Liver (tissue), 9 donors: ENCODE measurements around the gene CLIP1. TPM values are rescaled to one million over a fixed set of nuclear protein-coding genes. Genes with fewer than 3 reads are reported as not detected.

Experiments used
- DNase-seq: peaks from one replicate; pipeline ENCODE4 v3.0.0-alpha.2; 2017; ENCODE audit warnings: low spot score
- H3K27ac ChIP-seq, 2 donors: one replicate each; pipeline ENCODE4 v1.7.0; 2013; ENCODE audit warnings: inconsistent platforms in 2 of 2, low read length in 2 of 2, control low read depth in 1 of 2, low read depth in 1 of 2, mild to moderate bottlenecking in 1 of 2
- H3K27me3 ChIP-seq, 4 donors: one replicate each; pipeline versions ENCODE4 v1.6.1 to v1.7.0; 2013; ENCODE audit warnings: low read length in 3 of 4, inconsistent platforms in 1 of 4, mild to moderate bottlenecking in 1 of 4, moderate library complexity in 1 of 4; ENCODE audit not compliant: control insufficient read depth in 4 of 4, insufficient read depth in 4 of 4
- H3K36me3 ChIP-seq, 4 donors: one replicate each; pipeline versions ENCODE4 v1.6.1 to v1.7.0; 2013; ENCODE audit warnings: low read length in 3 of 4, mild to moderate bottlenecking in 3 of 4, low read depth in 1 of 4, moderate library complexity in 1 of 4; ENCODE audit not compliant: control insufficient read depth in 4 of 4, insufficient read depth in 3 of 4
- H3K4me1 ChIP-seq, 4 donors: one replicate each; pipeline versions ENCODE4 v1.6.1 to v1.7.0; 2013; ENCODE audit warnings: low read length in 3 of 4, mild to moderate bottlenecking in 3 of 4, moderate library complexity in 1 of 4; ENCODE audit not compliant: control insufficient read depth in 4 of 4, insufficient read depth in 4 of 4
- H3K4me3 ChIP-seq, 3 donors: one replicate each; pipeline versions ENCODE4 v1.6.1 to v1.7.0; 2013; ENCODE audit warnings: low read length in 3 of 3, control low read depth in 1 of 3, low read depth in 1 of 3, mild to moderate bottlenecking in 1 of 3
- H3K9ac ChIP-seq, 2 donors: one replicate each; pipeline ENCODE4 v1.7.0; 2013; ENCODE audit warnings: low read length in 2 of 2, mild to moderate bottlenecking in 2 of 2, moderate library complexity in 2 of 2, control low read depth in 1 of 2, low read depth in 1 of 2
- H3K9me3 ChIP-seq, 4 donors: one replicate each; pipeline versions ENCODE4 v1.6.1 to v1.7.0; 2013; ENCODE audit warnings: low read length in 3 of 4; ENCODE audit not compliant: control insufficient read depth in 4 of 4
- EGR1 ChIP-seq, 2 donors: IDR thresholded peaks; 2 replicates each; pipeline ENCODE4 v1.6.1; 2016 to 2018; ENCODE audit warnings: antibody characterized with exemption in 2 of 2, low read depth in 2 of 2
- FOXA1 ChIP-seq: IDR thresholded peaks from 2 replicates; pipeline ENCODE4 v1.6.1; 2016; ENCODE audit warnings: antibody characterized with exemption
- FOXA2 ChIP-seq: IDR thresholded peaks from 2 replicates; pipeline ENCODE4 v1.6.1; 2016; ENCODE audit warnings: antibody characterized with exemption
- GABPA ChIP-seq, 2 donors: IDR thresholded peaks in 1 of 2; conservative IDR thresholded peaks in 1 of 2; 2 replicates each; pipeline ENCODE4 v1.6.1; 2016; ENCODE audit warnings: antibody characterized with exemption in 2 of 2, mild to moderate bottlenecking in 1 of 2, moderate library complexity in 1 of 2
- HNF4A ChIP-seq, 2 donors: conservative IDR thresholded peaks; 2 replicates each; pipeline ENCODE4 v1.6.1; 2016; ENCODE audit warnings: antibody characterized with exemption in 2 of 2, mild to moderate bottlenecking in 2 of 2
- HNF4G ChIP-seq: IDR thresholded peaks from 2 replicates; pipeline ENCODE4 v1.6.1; 2016; ENCODE audit warnings: antibody characterized with exemption
- JUND ChIP-seq, 2 donors: IDR thresholded peaks; 2 replicates each; pipeline ENCODE4 v1.6.1; 2016; ENCODE audit warnings: antibody characterized with exemption in 2 of 2
- NR2F2 ChIP-seq: IDR thresholded peaks from 2 replicates; pipeline ENCODE4 v1.6.1; 2016; ENCODE audit warnings: antibody characterized with exemption
- RAD21 ChIP-seq, 2 donors: IDR thresholded peaks; 2 replicates each; pipeline ENCODE4 v1.6.1; 2016; ENCODE audit warnings: antibody characterized with exemption in 2 of 2, mild to moderate bottlenecking in 2 of 2
- RXRA ChIP-seq, 2 donors: IDR thresholded peaks; 2 replicates each; pipeline ENCODE4 v1.6.1; 2017 to 2018; ENCODE audit warnings: antibody characterized with exemption in 2 of 2, mild to moderate bottlenecking in 1 of 2
- SP1 ChIP-seq: IDR thresholded peaks from 2 replicates; pipeline ENCODE4 v1.6.1; 2018; ENCODE audit warnings: antibody characterized with exemption, mild to moderate bottlenecking
- TAF1 ChIP-seq: conservative IDR thresholded peaks from 2 replicates; pipeline ENCODE4 v1.6.1; 2016; ENCODE audit warnings: antibody characterized with exemption, mild to moderate bottlenecking
- YY1 ChIP-seq: IDR thresholded peaks from 2 replicates; pipeline ENCODE4 v1.6.1; 2016; ENCODE audit warnings: antibody characterized with exemption, mild to moderate bottlenecking
- WGBS: extraction: QIAGEN DNeasy Blood & Tissue Kit; methylation state at CpG from one replicate; pipeline ENCODE4 v1.1.7; 2013; 5-methylcytosine and 5-hydroxymethylcytosine counted together
- polyA plus RNA-seq, 2 donors: library from polyadenylated mRNA; stranded (reverse) in 1 of 2; unstranded in 1 of 2; fragments of 200-250 nt in 1 of 2; fragments of >200 nt in 1 of 2; fragmentation: Nextera tagmentation in 1 of 2; extraction: Ambion mirVana in 1 of 2; gene quantifications; one replicate each; pipeline versions ENCODE4 v1.2.1 to v1.2.3, GENCODE V29; 2013 to 2015
- total RNA-seq, 2 donors: library from RNA; depleted of rRNA; stranded (reverse); fragments of >200 nt; gene quantifications; one replicate each; pipeline ENCODE4 v1.2.3, GENCODE V29; 2014
- TF ChIP-seq, protein P1 (sequence below): IDR thresholded peaks from 2 replicates; pipeline ENCODE4 v1.6.1; 2016; ENCODE audit warnings: antibody characterized with exemption, mild to moderate bottlenecking
- TF ChIP-seq, protein P2 (sequence below): fragments of 150-350 bp; IDR thresholded peaks from 2 replicates; pipeline ENCODE4 v1.5.1; 2017; ENCODE audit warnings: improper control_type of control experiment, low read depth, low read length; ENCODE audit not compliant: missing input control
- TF ChIP-seq, protein P3 (sequence below): IDR thresholded peaks from 2 replicates; pipeline ENCODE4 v1.6.1; 2016; ENCODE audit warnings: antibody characterized with exemption
- TF ChIP-seq, protein P4 (sequence below): IDR thresholded peaks from 2 replicates; pipeline ENCODE4 v1.6.1; 2016; ENCODE audit warnings: antibody characterized with exemption
- TF ChIP-seq, protein P5 (sequence below): IDR thresholded peaks from 2 replicates; pipeline ENCODE4 v1.6.1; 2016; ENCODE audit warnings: antibody characterized with exemption
- donor health status: healthy.
- donor health status: healthy.
- donor health status: healthy.
- donor health status: healthy.
- donor health status: healthy.

CLIP1 gene
- total and polyA plus RNA-seq, 4 donors = 13.0 to 41.9 (median 26.0) TPM

DNA sequence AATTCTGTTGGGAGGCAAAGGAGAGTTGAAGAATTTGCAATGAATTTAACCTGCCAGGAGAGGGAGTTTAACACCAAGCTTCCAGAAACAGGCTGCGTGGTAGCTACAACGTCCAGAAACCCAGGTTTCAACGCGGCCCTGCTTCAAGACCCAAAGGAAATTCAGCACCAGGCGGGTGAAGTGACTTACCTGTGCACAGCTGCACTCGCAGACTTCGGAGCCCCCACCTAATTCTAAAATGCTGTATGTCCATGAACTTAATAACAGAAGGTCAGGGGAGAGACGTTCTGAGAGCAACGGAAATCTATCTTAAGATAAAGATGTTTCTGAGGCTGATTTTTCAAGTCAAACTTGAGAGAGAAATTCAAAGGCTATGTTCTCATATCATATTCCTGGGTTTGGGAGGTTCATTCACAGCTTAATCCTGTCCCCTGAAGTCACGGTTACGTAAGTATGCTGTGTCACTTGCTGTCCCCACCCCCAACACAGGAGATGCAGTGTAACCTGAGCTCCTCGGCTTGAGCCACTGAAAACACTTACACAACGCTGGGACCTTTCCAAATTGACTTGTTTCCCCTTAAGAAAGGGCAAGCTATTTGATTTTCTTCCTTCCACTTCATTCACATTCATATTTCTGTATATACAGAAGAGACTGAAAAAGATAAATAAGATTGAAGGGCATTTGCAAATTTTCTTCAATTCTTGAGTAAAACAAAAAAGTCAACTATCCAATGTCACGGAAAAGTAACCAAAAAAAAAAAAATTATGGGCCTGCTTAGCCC, 22.7 kb downstream of the CLIP1 start:
- H3K4me3 ChIP-seq = peak overlapping the region in 2 of 3 donors; percentile 23 to 35
- peak overlapping the region; percentile 63 to 70 for H3K9ac ChIP-seq
- peaks cover 9 to 37% (median 16%) of the 10 kb centered on the region in 4 donors for H3K4me1 ChIP-seq
- no peaks in the 10 kb centered on the region for H3K9me3 ChIP-seq
- TF ChIP-seq, protein P1, sequence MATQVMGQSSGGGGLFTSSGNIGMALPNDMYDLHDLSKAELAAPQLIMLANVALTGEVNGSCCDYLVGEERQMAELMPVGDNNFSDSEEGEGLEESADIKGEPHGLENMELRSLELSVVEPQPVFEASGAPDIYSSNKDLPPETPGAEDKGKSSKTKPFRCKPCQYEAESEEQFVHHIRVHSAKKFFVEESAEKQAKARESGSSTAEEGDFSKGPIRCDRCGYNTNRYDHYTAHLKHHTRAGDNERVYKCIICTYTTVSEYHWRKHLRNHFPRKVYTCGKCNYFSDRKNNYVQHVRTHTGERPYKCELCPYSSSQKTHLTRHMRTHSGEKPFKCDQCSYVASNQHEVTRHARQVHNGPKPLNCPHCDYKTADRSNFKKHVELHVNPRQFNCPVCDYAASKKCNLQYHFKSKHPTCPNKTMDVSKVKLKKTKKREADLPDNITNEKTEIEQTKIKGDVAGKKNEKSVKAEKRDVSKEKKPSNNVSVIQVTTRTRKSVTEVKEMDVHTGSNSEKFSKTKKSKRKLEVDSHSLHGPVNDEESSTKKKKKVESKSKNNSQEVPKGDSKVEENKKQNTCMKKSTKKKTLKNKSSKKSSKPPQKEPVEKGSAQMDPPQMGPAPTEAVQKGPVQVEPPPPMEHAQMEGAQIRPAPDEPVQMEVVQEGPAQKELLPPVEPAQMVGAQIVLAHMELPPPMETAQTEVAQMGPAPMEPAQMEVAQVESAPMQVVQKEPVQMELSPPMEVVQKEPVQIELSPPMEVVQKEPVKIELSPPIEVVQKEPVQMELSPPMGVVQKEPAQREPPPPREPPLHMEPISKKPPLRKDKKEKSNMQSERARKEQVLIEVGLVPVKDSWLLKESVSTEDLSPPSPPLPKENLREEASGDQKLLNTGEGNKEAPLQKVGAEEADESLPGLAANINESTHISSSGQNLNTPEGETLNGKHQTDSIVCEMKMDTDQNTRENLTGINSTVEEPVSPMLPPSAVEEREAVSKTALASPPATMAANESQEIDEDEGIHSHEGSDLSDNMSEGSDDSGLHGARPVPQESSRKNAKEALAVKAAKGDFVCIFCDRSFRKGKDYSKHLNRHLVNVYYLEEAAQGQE = peak; percentile 16
- TF ChIP-seq, protein P2, sequence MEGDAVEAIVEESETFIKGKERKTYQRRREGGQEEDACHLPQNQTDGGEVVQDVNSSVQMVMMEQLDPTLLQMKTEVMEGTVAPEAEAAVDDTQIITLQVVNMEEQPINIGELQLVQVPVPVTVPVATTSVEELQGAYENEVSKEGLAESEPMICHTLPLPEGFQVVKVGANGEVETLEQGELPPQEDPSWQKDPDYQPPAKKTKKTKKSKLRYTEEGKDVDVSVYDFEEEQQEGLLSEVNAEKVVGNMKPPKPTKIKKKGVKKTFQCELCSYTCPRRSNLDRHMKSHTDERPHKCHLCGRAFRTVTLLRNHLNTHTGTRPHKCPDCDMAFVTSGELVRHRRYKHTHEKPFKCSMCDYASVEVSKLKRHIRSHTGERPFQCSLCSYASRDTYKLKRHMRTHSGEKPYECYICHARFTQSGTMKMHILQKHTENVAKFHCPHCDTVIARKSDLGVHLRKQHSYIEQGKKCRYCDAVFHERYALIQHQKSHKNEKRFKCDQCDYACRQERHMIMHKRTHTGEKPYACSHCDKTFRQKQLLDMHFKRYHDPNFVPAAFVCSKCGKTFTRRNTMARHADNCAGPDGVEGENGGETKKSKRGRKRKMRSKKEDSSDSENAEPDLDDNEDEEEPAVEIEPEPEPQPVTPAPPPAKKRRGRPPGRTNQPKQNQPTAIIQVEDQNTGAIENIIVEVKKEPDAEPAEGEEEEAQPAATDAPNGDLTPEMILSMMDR = peak; percentile 69
- TF ChIP-seq, protein P3, sequence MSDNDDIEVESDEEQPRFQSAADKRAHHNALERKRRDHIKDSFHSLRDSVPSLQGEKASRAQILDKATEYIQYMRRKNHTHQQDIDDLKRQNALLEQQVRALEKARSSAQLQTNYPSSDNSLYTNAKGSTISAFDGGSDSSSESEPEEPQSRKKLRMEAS = peak; percentile 18
- no peak for TF ChIP-seq TAF1
- TF ChIP-seq, protein P4, sequence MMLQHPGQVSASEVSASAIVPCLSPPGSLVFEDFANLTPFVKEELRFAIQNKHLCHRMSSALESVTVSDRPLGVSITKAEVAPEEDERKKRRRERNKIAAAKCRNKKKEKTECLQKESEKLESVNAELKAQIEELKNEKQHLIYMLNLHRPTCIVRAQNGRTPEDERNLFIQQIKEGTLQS = no peak
- peak; percentile 94 to 98 for TF ChIP-seq RAD21 (IDR thresholded peaks at IDR 0.05)
- no peak for TF ChIP-seq FOXA1
- TF ChIP-seq, protein P5, sequence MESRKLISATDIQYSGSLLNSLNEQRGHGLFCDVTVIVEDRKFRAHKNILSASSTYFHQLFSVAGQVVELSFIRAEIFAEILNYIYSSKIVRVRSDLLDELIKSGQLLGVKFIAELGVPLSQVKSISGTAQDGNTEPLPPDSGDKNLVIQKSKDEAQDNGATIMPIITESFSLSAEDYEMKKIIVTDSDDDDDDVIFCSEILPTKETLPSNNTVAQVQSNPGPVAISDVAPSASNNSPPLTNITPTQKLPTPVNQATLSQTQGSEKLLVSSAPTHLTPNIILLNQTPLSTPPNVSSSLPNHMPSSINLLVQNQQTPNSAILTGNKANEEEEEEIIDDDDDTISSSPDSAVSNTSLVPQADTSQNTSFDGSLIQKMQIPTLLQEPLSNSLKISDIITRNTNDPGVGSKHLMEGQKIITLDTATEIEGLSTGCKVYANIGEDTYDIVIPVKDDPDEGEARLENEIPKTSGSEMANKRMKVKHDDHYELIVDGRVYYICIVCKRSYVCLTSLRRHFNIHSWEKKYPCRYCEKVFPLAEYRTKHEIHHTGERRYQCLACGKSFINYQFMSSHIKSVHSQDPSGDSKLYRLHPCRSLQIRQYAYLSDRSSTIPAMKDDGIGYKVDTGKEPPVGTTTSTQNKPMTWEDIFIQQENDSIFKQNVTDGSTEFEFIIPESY = no peak
- peak; percentile 6 for TF ChIP-seq SP1
- peak in 1 of 2 donors; percentile 48 for TF ChIP-seq RXRA (IDR thresholded peaks at IDR 0.05)
- TF ChIP-seq HNF4A (conservative IDR thresholded peaks at IDR 0.05) = peak in 1 of 2 donors; percentile 31
- TF ChIP-seq YY1 = no peak
- TF ChIP-seq EGR1 (IDR thresholded peaks at IDR 0.05; ENCODE audit: low read depth in 2 of 2) = no peak
- peak; percentile 60 for DNase-seq
- H3K27ac ChIP-seq = peak overlapping the region; percentile 97 to 98
- WGBS = 11% methylated on average over 14 of the region's 14 CpGs
- peaks cover 0 to 4% (median 0%) of the 10 kb centered on the region in 4 donors for H3K36me3 ChIP-seq
- no peaks in the 10 kb centered on the region for H3K27me3 ChIP-seq

DNA sequence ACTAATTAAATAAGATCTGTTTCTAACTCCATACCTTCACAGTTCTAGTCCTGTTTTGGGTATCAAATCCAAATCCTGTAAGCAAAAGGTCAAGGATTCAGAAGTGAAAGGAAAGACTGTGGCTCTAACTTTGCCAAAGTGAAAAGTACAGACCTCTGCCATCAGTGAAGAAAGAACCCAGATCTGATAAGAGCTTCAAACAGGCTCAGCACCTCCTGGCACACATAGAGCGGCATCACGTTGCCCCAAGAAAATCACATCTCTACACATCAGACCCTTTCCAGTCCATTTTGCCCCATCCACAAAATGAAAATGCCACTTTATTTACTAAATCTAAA, 23.2 kb downstream of the CLIP1 start:
- Histone ChIP-seq H3K36me3 (peaks cover 0 to 4% (median 0%) of the 10 kb centered on the region in 4 donors), H3K4me3 (peak overlapping the region; percentile 14 to 35 (median 23)), H3K27me3 (no peaks in the 10 kb centered on the region), H3K4me1 (peaks cover 9 to 37% (median 16%) of the 10 kb centered on the region in 4 donors), H3K9ac (peak overlapping the region; percentile 63 to 70), H3K9me3 (no peaks in the 10 kb centered on the region), H3K27ac (peak overlapping the region; percentile 97 to 98)
- DNase-seq = no peak
- WGBS = 18% methylated on average over 2 of the region's 2 CpGs
- TF ChIP-seq NR2F2 (no peak), GABPA (IDR thresholded peaks at IDR 0.05 in 1 of 2, conservative IDR thresholded peaks at IDR 0.05 in 1 of 2) (no peak), TAF1 (no peak), YY1 (no peak), HNF4G (no peak), RAD21 (IDR thresholded peaks at IDR 0.05) (no peak), EGR1 (IDR thresholded peaks at IDR 0.05; ENCODE audit: low read depth in 2 of 2) (no peak), FOXA2 (no peak), JUND (IDR thresholded peaks at IDR 0.05) (no peak)
- TF ChIP-seq, protein P2 = no peak
- TF ChIP-seq, protein P3 = no peak
